OCI-LY3 (cell line): ENCODE data around the gene HIPK2.

Source experiments
- CTCF ChIP-seq: fragments of 200-600, 300-600 bp; sonication (generic); IDR thresholded peaks from 2 replicates; pipeline ENCODE4 v1.5.1; 2014; ENCODE audit warnings: antibody characterized with exemption, low read length, low read depth
- EZH2phosphoT487 ChIP-seq: fragments of 200-600 bp; shearing (Covaris generic); IDR thresholded peaks from 2 replicates; pipeline ENCODE4 v1.6.1; 2018; ENCODE audit warnings: antibody characterized with exemption, mixed run types, low read depth

- TF ChIP-seq CTCF (no peak), EZH2phosphoT487 (no peak)
Observed at GRCh38 chr7:139752148-139752547, 25.6 kb downstream of the HIPK2 start.
